Esophagus squamous epithelium (tissue), 5 donors: ENCODE data around the gene NDUFB2. TPM values are rescaled to one million over a fixed set of nuclear protein-coding genes. Genes with fewer than 3 reads are reported as not detected.

Experiments
- DNase-seq: peaks from one replicate; lab custom pipeline; 2025; lab: John Stamatoyannopoulos, UW
- H3K27ac ChIP-seq, 4 donors: fragments of 200-600 bp; sonication (generic); one replicate each; pipeline ENCODE4 v1.5.1; 2016 to 2019; ENCODE audit warnings: mild to moderate bottlenecking in 1 of 4
- H3K27me3 ChIP-seq, 4 donors: fragments of 200-600 bp; sonication (generic); 1 replicate in 3 of 4; 2 replicates in 1 of 4; pipeline versions ENCODE4 v1.5.1 to v1.6.0; 2017 to 2021; ENCODE audit warnings: antibody characterized with exemption in 1 of 4
- H3K36me3 ChIP-seq, 3 donors: fragments of 200-600 bp; sonication (generic); one replicate each; pipeline ENCODE4 v1.5.1; 2016 to 2019
- H3K4me1 ChIP-seq, 3 donors: fragments of 200-600 bp; sonication (generic); one replicate each; pipeline ENCODE4 v1.5.1; 2017 to 2019
- H3K4me3 ChIP-seq, 4 donors: fragments of 200-600 bp; sonication (generic); 1 replicate in 3 of 4; 2 replicates in 1 of 4; pipeline ENCODE4 v1.5.1; 2016 to 2019; ENCODE audit warnings: mild to moderate bottlenecking in 2 of 4, moderate library complexity in 1 of 4
- H3K9me3 ChIP-seq, 3 donors: fragments of 200-600 bp; sonication (generic); one replicate each; pipeline ENCODE4 v1.5.1; 2016 to 2019
- POLR2A ChIP-seq, 4 donors: fragments of 450-650 bp; IDR thresholded peaks; one replicate each; pipeline ENCODE4 v1.6.1; 2017; ENCODE audit warnings: antibody characterized with exemption in 4 of 4, mild to moderate bottlenecking in 4 of 4, moderate library complexity in 3 of 4
- WGBS, 2 donors: methylation state at CpG; one replicate each; pipeline ENCODE4 v1.1.5; 2018; 5-methylcytosine and 5-hydroxymethylcytosine counted together
- intact Hi-C: fragments of 100-400 bp; cut with DNase I; formaldehyde crosslinking; loops from one replicate; pipeline ENCODE4 v1.15.0; 2022
- total RNA-seq, 4 donors: library from RNA; depleted of rRNA; stranded (reverse); fragments of >200 nt; gene quantifications; one replicate each; pipeline ENCODE4 v1.1.0, GENCODE V29; 2016
- TF ChIP-seq, protein P1 (sequence below), 6 experiments: fragments of 450-650 bp in 4 of 6; fragments of 200-600 bp in 2 of 6; sonication (generic) in 2 of 6; IDR thresholded peaks; one replicate each; pipeline ENCODE4 v1.5.1; 2016 to 2019; ENCODE audit warnings: antibody characterized with exemption in 6 of 6, mild to moderate bottlenecking in 4 of 6, moderate library complexity in 4 of 6
- donor health status: DM: yes; HTN: yes; CAD: no.

NDUFB2 gene
- total RNA-seq, result 100 to 1,000 TPM in 3 of 4 donors, 10 to 100 TPM in 1; 87.5 to 353 (median 340) TPM

DNA sequence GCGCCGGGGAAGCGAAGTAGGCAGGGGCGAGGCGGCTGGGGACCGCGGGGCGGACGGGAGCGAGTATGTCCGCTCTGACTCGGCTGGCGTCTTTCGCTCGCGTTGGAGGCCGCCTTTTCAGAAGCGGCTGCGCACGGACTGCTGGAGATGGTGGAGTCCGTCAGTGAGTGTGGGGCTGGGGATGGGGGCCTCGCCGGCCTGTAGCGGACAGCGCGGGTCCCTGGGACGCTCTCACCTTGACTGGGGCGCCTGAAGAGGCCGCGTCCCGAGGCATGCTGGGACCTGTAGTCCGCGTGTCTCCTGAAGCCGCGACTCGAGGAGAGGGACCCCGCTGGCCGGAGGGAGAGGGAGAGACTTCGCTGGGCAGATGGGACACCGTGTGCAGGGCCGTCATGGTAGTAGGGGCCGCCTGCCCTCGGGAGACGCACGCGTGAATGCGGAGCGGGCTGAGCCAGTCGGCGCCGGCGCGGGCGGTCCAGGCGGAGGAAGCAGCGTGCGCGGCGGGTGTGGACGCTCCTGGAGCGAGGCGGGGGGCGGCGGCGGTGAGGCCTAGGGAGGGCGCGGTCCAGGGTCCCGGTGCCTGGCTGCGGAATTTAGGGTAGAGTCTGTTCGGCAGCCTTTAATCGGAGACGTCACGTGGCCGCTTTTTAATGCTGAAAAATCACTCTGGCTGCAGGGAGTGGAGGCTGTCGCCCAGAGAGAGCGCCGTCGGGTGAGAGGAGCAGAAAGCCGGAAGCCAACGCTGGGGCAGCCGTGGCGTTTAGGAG is at the start of gene NDUFB2:
TSS of gene NDUFB2 (plus strand) at position 29 of the 767 bp plus-strand sequence. CDS start at position 66, 37 bp downstream.
- peaks cover 0 to 23% (median 0%) of the 10 kb centered on the region in 3 donors for H3K36me3 ChIP-seq
- peak within 1 kb of the TSS; percentile 92 to 96 (median 94) for H3K27ac ChIP-seq
- H3K9me3 ChIP-seq, result no peaks in the 10 kb centered on the region
- H3K4me1 ChIP-seq, result peaks cover 12 to 27% (median 22%) of the 10 kb centered on the region in 3 donors
- DNase-seq, result peak; percentile 50
- WGBS, 2 donors, result 0% methylated on average over 6 to 18 of the region's 82 CpGs
- peak within 1 kb of the TSS; percentile 67 to 94 (median 78) for H3K4me3 ChIP-seq
- intact Hi-C loops, result no loop called here
- no peaks in the 10 kb centered on the region for H3K27me3 ChIP-seq
- TF ChIP-seq, protein P1, sequence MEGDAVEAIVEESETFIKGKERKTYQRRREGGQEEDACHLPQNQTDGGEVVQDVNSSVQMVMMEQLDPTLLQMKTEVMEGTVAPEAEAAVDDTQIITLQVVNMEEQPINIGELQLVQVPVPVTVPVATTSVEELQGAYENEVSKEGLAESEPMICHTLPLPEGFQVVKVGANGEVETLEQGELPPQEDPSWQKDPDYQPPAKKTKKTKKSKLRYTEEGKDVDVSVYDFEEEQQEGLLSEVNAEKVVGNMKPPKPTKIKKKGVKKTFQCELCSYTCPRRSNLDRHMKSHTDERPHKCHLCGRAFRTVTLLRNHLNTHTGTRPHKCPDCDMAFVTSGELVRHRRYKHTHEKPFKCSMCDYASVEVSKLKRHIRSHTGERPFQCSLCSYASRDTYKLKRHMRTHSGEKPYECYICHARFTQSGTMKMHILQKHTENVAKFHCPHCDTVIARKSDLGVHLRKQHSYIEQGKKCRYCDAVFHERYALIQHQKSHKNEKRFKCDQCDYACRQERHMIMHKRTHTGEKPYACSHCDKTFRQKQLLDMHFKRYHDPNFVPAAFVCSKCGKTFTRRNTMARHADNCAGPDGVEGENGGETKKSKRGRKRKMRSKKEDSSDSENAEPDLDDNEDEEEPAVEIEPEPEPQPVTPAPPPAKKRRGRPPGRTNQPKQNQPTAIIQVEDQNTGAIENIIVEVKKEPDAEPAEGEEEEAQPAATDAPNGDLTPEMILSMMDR (IDR thresholded peaks at IDR 0.05), result peak in 1 of 6 experiments; percentile 21
- TF ChIP-seq POLR2A (IDR thresholded peaks at IDR 0.05), result peak in 3 of 4 donors; percentile 68 to 89 (median 72)

- Histone ChIP-seq H3K36me3 (no peaks in the 10 kb centered on the region), H3K27me3 (peaks cover 0 to 25% (median 0%) of the 10 kb centered on the region in 4 donors), H3K27ac (no peak overlapping the region), H3K9me3 (no peaks in the 10 kb centered on the region), H3K4me3 (no peak overlapping the region), H3K4me1 (peaks cover 0 to 7% (median 0%) of the 10 kb centered on the region in 3 donors)
- no peak for DNase-seq
- intact Hi-C loops, result no loop called here
- 17 to 28% methylated on average over 5 to 8 of the region's 8 CpGs for WGBS, 2 donors
- TF ChIP-seq, protein P1 (IDR thresholded peaks at IDR 0.05), result peak in 4 of 6 experiments; percentile 27 to 44 (median 34)
- TF ChIP-seq POLR2A (IDR thresholded peaks at IDR 0.05), result no peak
Measured at GRCh38 chr7:140646931-140647647, 49.4 kb upstream of the NDUFB2 start.

- intact Hi-C loops, result no loop called here
- whole genome bisulfite sequencing, 2 donors, result 74 to 75% methylated on average over 5 to 6 of the region's 6 CpGs
- DNase-seq, result no peak
Measured at GRCh38 chr7:140649556-140650205, 46.8 kb upstream of the NDUFB2 start.

DNA sequence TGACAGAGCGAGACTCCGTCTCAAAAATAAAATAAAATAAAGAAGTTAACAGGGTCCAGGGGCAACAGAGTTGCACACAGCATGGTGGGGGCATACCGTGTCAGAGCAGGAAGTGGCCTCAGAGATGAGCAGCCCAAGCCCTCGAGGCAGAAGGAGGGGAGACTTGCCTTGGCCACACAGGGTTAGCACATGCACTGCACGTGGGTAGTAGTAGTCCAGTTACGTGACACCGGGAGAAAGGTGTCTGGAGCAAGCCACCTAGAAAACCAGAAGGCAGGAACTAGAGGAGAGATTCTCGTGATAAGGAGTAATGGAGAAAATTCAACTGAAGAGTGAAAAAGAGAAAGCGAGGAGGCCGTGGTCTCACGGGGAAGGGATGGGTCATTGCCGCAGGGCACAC is 46.1 kb upstream of the NDUFB2 start:
- no peaks in the 10 kb centered on the region for H3K36me3 ChIP-seq
- peaks cover 0 to 17% (median 7%) of the 10 kb centered on the region in 3 donors for H3K4me1 ChIP-seq
- H3K4me3 ChIP-seq, result no peak overlapping the region
- H3K9me3 ChIP-seq, result no peaks in the 10 kb centered on the region
- 79 to 83% methylated on average over 12 of the region's 12 CpGs for WGBS, 2 donors
- DNase-seq, result no peak
- no peak for TF ChIP-seq POLR2A (IDR thresholded peaks at IDR 0.05)
- TF ChIP-seq, protein P1 (IDR thresholded peaks at IDR 0.05), result no peak
- intact Hi-C loops, result no loop called here
- H3K27me3 ChIP-seq, result no peaks in the 10 kb centered on the region
- no peak overlapping the region for H3K27ac ChIP-seq

More at GRCh38 chr7:140649556-140650205, 46.8 kb upstream of the NDUFB2 start:
- H3K9me3 ChIP-seq, result no peaks in the 10 kb centered on the region
- TF ChIP-seq, protein P1 (IDR thresholded peaks at IDR 0.05), result no peak
- TF ChIP-seq POLR2A (IDR thresholded peaks at IDR 0.05), result no peak
- H3K4me1 ChIP-seq, result peaks cover 0 to 17% (median 7%) of the 10 kb centered on the region in 3 donors
- peaks cover 0 to 3% (median 0%) of the 10 kb centered on the region in 4 donors for H3K27me3 ChIP-seq
- no peak overlapping the region for H3K27ac ChIP-seq
- H3K36me3 ChIP-seq, result no peaks in the 10 kb centered on the region
- H3K4me3 ChIP-seq, result no peak overlapping the region
